COLO668 (cell line): ENCODE measurements around the gene PRKCB.

Experiments used
- DNase-seq: peaks from one replicate; lab custom pipeline; 2025; ENCODE audit not compliant: unreplicated experiment; lab: John Stamatoyannopoulos, UW

The PRKCB gene

GRCh38 chr16:23934610-23935236 lies 98.9 kb downstream of the PRKCB start:
- DNase-seq, result no peak

GRCh38 chr16:23940111-23940510 lies 104.3 kb downstream of the PRKCB start:
- DNase-seq, result no peak

- no peak for DNase-seq
Observed at GRCh38 chr16:23941025-23941424, 105.2 kb downstream of the PRKCB start.

GRCh38 chr16:23941963-23942564 lies 106.3 kb downstream of the PRKCB start:
- no peak for DNase-seq

- no peak for DNase-seq
Observed at GRCh38 chr16:23943604-23944003, 107.8 kb downstream of the PRKCB start.

GRCh38 chr16:23944381-23944780 lies 108.6 kb downstream of the PRKCB start:
- DNase-seq, result no peak

GRCh38 chr16:23945243-23945642 lies 109.5 kb downstream of the PRKCB start:
- DNase-seq, result no peak

- DNase-seq, result no peak
Observed at GRCh38 chr16:23947838-23948237, 112.1 kb downstream of the PRKCB start.

GRCh38 chr16:23948949-23949411 lies 113.2 kb downstream of the PRKCB start:
- DNase-seq, result no peak

GRCh38 chr16:23949630-23950290 lies 114.0 kb downstream of the PRKCB start:
- no peak for DNase-seq

- DNase-seq, result no peak
Observed at GRCh38 chr16:23950291-23950894, 114.6 kb downstream of the PRKCB start.

GRCh38 chr16:23950898-23951297 lies 115.1 kb downstream of the PRKCB start:
- DNase-seq, result no peak

GRCh38 chr16:23952128-23952970 lies 116.6 kb downstream of the PRKCB start:
- no peak for DNase-seq

- DNase-seq, result no peak
Observed at GRCh38 chr16:23952971-23953300, 117.2 kb downstream of the PRKCB start.

- DNase-seq, result no peak
Observed at GRCh38 chr16:23953476-23953875, 117.7 kb downstream of the PRKCB start.

GRCh38 chr16:23955088-23955487 lies 119.3 kb downstream of the PRKCB start:
- no peak for DNase-seq

- no peak for DNase-seq
Observed at GRCh38 chr16:23957287-23957686, 121.5 kb downstream of the PRKCB start.

- no peak for DNase-seq
Observed at GRCh38 chr16:23959072-23959751, 123.4 kb downstream of the PRKCB start.

GRCh38 chr16:23959752-23960072 lies 123.9 kb downstream of the PRKCB start:
- DNase-seq, result no peak

- no peak for DNase-seq
Observed at GRCh38 chr16:23960081-23960885, 124.5 kb downstream of the PRKCB start.
